Rectal smooth muscle tissue (tissue), 1 donor: ENCODE measurements around the gene NDUFV1.
"Not testable (repeated sequence)": the region's sequence is repeated elsewhere in the genome, so short reads cannot be mapped to it uniquely, and the experiment has no call there.

Experiments used
- H3K27ac ChIP-seq: one replicate; pipeline ENCODE4 v1.7.0; 2013; ENCODE audit warnings: low read depth, low read length, inconsistent platforms
- H3K27me3 ChIP-seq: one replicate; pipeline ENCODE4 v1.7.0; 2013; ENCODE audit warnings: low read length; ENCODE audit not compliant: control insufficient read depth, insufficient read depth
- H3K36me3 ChIP-seq: one replicate; pipeline ENCODE4 v1.7.0; 2013; ENCODE audit warnings: low read length; ENCODE audit not compliant: control insufficient read depth, insufficient read depth
- H3K4me1 ChIP-seq: one replicate; pipeline ENCODE4 v1.7.0; 2013; ENCODE audit warnings: low read length; ENCODE audit not compliant: control insufficient read depth, insufficient read depth
- H3K4me3 ChIP-seq: one replicate; pipeline ENCODE4 v1.7.0; 2013; ENCODE audit warnings: low read length
- H3K9ac ChIP-seq: one replicate; pipeline ENCODE4 v1.7.0; 2013; ENCODE audit warnings: low read length

Gene NDUFV1

GRCh38 chr11:67606492-67607295 lies at the start of gene NDUFV1:
NDUFV1 (plus strand) TSS chr11:67606936; CDS start chr11:67607005, 69 bp downstream.
- peak within 1 kb of the TSS; percentile 72 for H3K4me3 ChIP-seq
- H3K36me3 ChIP-seq = peaks cover 21% of the 10 kb centered on the region
- H3K27ac ChIP-seq = peak within 1 kb of the TSS; percentile 81
- H3K9ac ChIP-seq = peak within 1 kb of the TSS; percentile 83
- no peaks in the 10 kb centered on the region for H3K27me3 ChIP-seq
- H3K4me1 ChIP-seq = peaks cover 5% of the 10 kb centered on the region

- no peaks in the 10 kb centered on the region for H3K36me3 ChIP-seq
- no peaks in the 10 kb centered on the region for H3K27me3 ChIP-seq
- H3K4me3 ChIP-seq = peak overlapping the region; percentile 5
- no peak overlapping the region for H3K9ac ChIP-seq
- no peak overlapping the region for H3K27ac ChIP-seq
- H3K4me1 ChIP-seq = no peaks in the 10 kb centered on the region
Measured at GRCh38 chr11:67558084-67558772, 48.5 kb upstream of the NDUFV1 start.

- no peaks in the 10 kb centered on the region for H3K36me3 ChIP-seq
- no peak overlapping the region for H3K4me3 ChIP-seq
- H3K9ac ChIP-seq = no peak overlapping the region
- H3K4me1 ChIP-seq = no peaks in the 10 kb centered on the region
- no peaks in the 10 kb centered on the region for H3K27me3 ChIP-seq
- H3K27ac ChIP-seq = no peak overlapping the region
Measured at GRCh38 chr11:67561971-67562619, 44.6 kb upstream of the NDUFV1 start.

GRCh38 chr11:67562963-67563704 lies 43.6 kb upstream of the NDUFV1 start:
- Histone ChIP-seq H3K27me3 (no peaks in the 10 kb centered on the region), H3K27ac (no peak overlapping the region), H3K9ac (no peak overlapping the region)

GRCh38 chr11:67563705-67564114 lies 43.0 kb upstream of the NDUFV1 start:
- not testable (repeated sequence) for H3K36me3 ChIP-seq, H3K27ac ChIP-seq, H3K9ac ChIP-seq, H3K4me3 ChIP-seq, H3K27me3 ChIP-seq, H3K4me1 ChIP-seq

More at GRCh38 chr11:67562963-67563704, 43.6 kb upstream of the NDUFV1 start:
- H3K4me1 ChIP-seq = no peaks in the 10 kb centered on the region
- no peak overlapping the region for H3K4me3 ChIP-seq
- no peaks in the 10 kb centered on the region for H3K36me3 ChIP-seq

- H3K36me3 ChIP-seq = no peaks in the 10 kb centered on the region
- no peak overlapping the region for H3K27ac ChIP-seq
- H3K27me3 ChIP-seq = no peaks in the 10 kb centered on the region
- H3K4me1 ChIP-seq = no peaks in the 10 kb centered on the region
- H3K4me3 ChIP-seq = no peak overlapping the region
- H3K9ac ChIP-seq = no peak overlapping the region
Measured at GRCh38 chr11:67564230-67564629, 42.5 kb upstream of the NDUFV1 start.

GRCh38 chr11:67571443-67571842 lies 35.3 kb upstream of the NDUFV1 start:
- H3K36me3 ChIP-seq = no peaks in the 10 kb centered on the region

GRCh38 chr11:67572305-67572704 lies 34.4 kb upstream of the NDUFV1 start:
- H3K27ac ChIP-seq = no peak overlapping the region
- H3K36me3 ChIP-seq = no peaks in the 10 kb centered on the region
- no peak overlapping the region for H3K4me3 ChIP-seq
- no peaks in the 10 kb centered on the region for H3K4me1 ChIP-seq
- H3K9ac ChIP-seq = no peak overlapping the region
- peaks cover under 1% of the 10 kb centered on the region for H3K27me3 ChIP-seq

More at GRCh38 chr11:67571443-67571842, 35.3 kb upstream of the NDUFV1 start:
- Histone ChIP-seq H3K9ac (no peak overlapping the region), H3K4me1 (no peaks in the 10 kb centered on the region), H3K4me3 (no peak overlapping the region), H3K27ac (no peak overlapping the region), H3K27me3 (no peaks in the 10 kb centered on the region)

- Histone ChIP-seq H3K9ac (no peak overlapping the region), H3K27ac (no peak overlapping the region), H3K27me3 (peaks cover 2% of the 10 kb centered on the region), H3K36me3 (no peaks in the 10 kb centered on the region), H3K4me1 (no peaks in the 10 kb centered on the region), H3K4me3 (peak overlapping the region; percentile 44)
Measured at GRCh38 chr11:67572747-67573419, 33.9 kb upstream of the NDUFV1 start.

GRCh38 chr11:67574938-67575337 lies 31.8 kb upstream of the NDUFV1 start:
- Histone ChIP-seq H3K27me3 (peaks cover 5% of the 10 kb centered on the region), H3K4me1 (no peaks in the 10 kb centered on the region), H3K36me3 (no peaks in the 10 kb centered on the region), H3K4me3 (no peak overlapping the region), H3K27ac (no peak overlapping the region), H3K9ac (no peak overlapping the region)

GRCh38 chr11:67576735-67577475 lies 29.8 kb upstream of the NDUFV1 start:
- Histone ChIP-seq H3K36me3 (no peaks in the 10 kb centered on the region), H3K9ac (no peak overlapping the region)

More at GRCh38 chr11:67576735-67577475, 29.8 kb upstream of the NDUFV1 start:
- Histone ChIP-seq H3K4me1 (no peaks in the 10 kb centered on the region), H3K4me3 (no peak overlapping the region), H3K27me3 (peaks cover 5% of the 10 kb centered on the region), H3K27ac (no peak overlapping the region)
